CD4-positive, alpha-beta T cell treated with Interleukin-17A for 1 hour (primary cell): ENCODE data around the gene SLC27A1.
A peak's percentile ranks its signal among the peaks of the same experiment; 100 is the strongest.

Experiments
- DNase-seq: peaks from one replicate; pipeline ENCODE4 v3.0.0-alpha.2; 2020

SLC27A1 gene

GRCh38 chr19:17470068-17470841 lies at the start of gene SLC27A1:
Gene SLC27A1 (plus strand): TSS chr19:17470524. CDS start chr19:17470541, 17 bp downstream.
- peak; percentile 95 for DNase-seq

- no peak for DNase-seq
Observed at GRCh38 chr19:17421942-17422341, 48.4 kb upstream of the SLC27A1 start.

- no peak for DNase-seq
Observed at GRCh38 chr19:17423429-17424208, 46.7 kb upstream of the SLC27A1 start.

- DNase-seq, result peak; percentile 26
Observed at GRCh38 chr19:17424743-17425365, 45.5 kb upstream of the SLC27A1 start.

GRCh38 chr19:17429641-17430113 lies 40.6 kb upstream of the SLC27A1 start:
- no peak for DNase-seq

- no peak for DNase-seq
Observed at GRCh38 chr19:17431417-17431816, 38.9 kb upstream of the SLC27A1 start.

- DNase-seq, result no peak
Observed at GRCh38 chr19:17435218-17435617, 35.1 kb upstream of the SLC27A1 start.

- DNase-seq, result no peak
Observed at GRCh38 chr19:17436094-17436873, 34.0 kb upstream of the SLC27A1 start.

GRCh38 chr19:17436874-17437267 lies 33.5 kb upstream of the SLC27A1 start:
- no peak for DNase-seq

GRCh38 chr19:17441241-17442021 lies 28.9 kb upstream of the SLC27A1 start:
- peak; percentile 27 for DNase-seq

- no peak for DNase-seq
Observed at GRCh38 chr19:17445526-17446165, 24.7 kb upstream of the SLC27A1 start.

GRCh38 chr19:17447704-17448130 lies 22.6 kb upstream of the SLC27A1 start:
- no peak for DNase-seq

- peak; percentile 67 for DNase-seq
Observed at GRCh38 chr19:17448131-17448967, 22.0 kb upstream of the SLC27A1 start, which contains the start of gene TMEM221. Gene TMEM221 (minus strand): TSS chr19:17448668. CDS start chr19:17448462, 206 bp downstream.

- no peak for DNase-seq
Observed at GRCh38 chr19:17450264-17451075, 19.9 kb upstream of the SLC27A1 start.

GRCh38 chr19:17451820-17452219 lies 18.5 kb upstream of the SLC27A1 start:
- DNase-seq, result no peak

GRCh38 chr19:17454576-17455071 lies 15.7 kb upstream of the SLC27A1 start:
- no peak for DNase-seq

- no peak for DNase-seq
Observed at GRCh38 chr19:17455308-17456123, 14.8 kb upstream of the SLC27A1 start.

- DNase-seq, result no peak
Observed at GRCh38 chr19:17456127-17456526, 14.2 kb upstream of the SLC27A1 start.
